Subcutaneous preadipocyte (primary cell): Measurements from ENCODE around the gene CKS1B. TPM values are rescaled to one million over a fixed set of nuclear protein-coding genes. Genes with fewer than 3 reads are reported as not detected.

Experiments used
- small RNA-seq: library from RNA; depleted of rRNA; stranded (forward); fragments of <200 nt; gene quantifications from one replicate; pipeline ENCODE3, GENCODE V24; 2012
- total RNA-seq: library from RNA; depleted of rRNA; stranded (reverse); fragments of >200 nt; gene quantifications from 2 replicates; pipeline ENCODE4 v1.2.3, GENCODE V29; 2012

The CKS1B gene
- total RNA-seq: 72.5 and 86.0 TPM in 2 replicates

GRCh38 chr1:154974102-154974807, at the start of gene CKS1B:
Gene CKS1B, plus strand, starts transcription at chr1:154974681. Its CDS starts 65 bp downstream, at chr1:154974746.

GRCh38 chr1:154936555-154937084, 37.9 kb upstream of the CKS1B start, which contains the start of gene PMVK:
Gene PMVK, minus strand, starts transcription at chr1:154936719. Its CDS starts 34 bp downstream, at chr1:154936685.

DNA sequence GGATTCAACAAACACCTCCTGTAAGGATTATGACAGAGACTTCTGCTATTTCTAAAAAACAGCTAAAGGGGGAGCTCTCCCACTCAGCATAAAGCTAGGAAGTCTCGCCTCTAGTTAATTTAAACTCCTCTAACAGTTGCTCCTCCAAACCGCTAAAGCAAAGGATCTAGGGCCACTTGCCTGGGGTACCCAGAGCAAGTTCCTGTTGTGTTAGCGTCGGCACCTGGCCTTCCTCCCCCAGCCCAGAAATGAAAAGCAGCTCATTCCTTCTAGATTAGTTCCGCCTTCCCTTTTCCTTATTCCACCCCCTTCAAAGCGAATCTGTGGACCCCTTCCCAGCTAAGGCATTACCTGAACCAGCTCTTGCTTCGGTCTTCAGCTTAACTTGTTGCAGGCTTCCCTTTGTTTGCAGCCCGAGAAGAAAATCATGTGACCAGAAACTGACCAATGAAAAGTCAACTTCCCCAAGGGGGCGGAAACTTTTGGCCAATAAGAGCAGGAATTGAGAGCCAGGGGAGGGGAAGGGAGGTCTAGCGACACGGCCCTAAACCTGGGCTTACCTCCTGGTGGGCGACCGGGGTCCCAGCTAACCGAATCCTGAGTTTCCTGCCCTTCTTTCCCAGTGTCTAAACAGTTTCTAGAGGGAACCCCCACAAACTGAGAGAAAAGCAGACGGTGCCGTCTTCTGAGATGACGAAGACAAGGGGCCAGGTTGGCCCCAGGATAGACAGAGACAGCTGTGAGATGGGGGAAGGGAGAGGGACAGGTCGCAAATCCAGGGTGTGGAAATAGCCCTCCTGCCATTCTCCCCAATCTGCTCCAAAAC, 18.6 kb upstream of the CKS1B start, which contains the start of gene PBXIP1:
Gene PBXIP1 (minus strand): TSS at position 382 of the 826 bp plus-strand sequence. CDS start 2,378 bp downstream, outside the sequence.

GRCh38 chr1:154961207-154962155, 13.0 kb upstream of the CKS1B start, which contains the start of gene PYGO2:
Gene PYGO2, minus strand, starts transcription at chr1:154961782. Its CDS starts 206 bp downstream, at chr1:154961576.

DNA sequence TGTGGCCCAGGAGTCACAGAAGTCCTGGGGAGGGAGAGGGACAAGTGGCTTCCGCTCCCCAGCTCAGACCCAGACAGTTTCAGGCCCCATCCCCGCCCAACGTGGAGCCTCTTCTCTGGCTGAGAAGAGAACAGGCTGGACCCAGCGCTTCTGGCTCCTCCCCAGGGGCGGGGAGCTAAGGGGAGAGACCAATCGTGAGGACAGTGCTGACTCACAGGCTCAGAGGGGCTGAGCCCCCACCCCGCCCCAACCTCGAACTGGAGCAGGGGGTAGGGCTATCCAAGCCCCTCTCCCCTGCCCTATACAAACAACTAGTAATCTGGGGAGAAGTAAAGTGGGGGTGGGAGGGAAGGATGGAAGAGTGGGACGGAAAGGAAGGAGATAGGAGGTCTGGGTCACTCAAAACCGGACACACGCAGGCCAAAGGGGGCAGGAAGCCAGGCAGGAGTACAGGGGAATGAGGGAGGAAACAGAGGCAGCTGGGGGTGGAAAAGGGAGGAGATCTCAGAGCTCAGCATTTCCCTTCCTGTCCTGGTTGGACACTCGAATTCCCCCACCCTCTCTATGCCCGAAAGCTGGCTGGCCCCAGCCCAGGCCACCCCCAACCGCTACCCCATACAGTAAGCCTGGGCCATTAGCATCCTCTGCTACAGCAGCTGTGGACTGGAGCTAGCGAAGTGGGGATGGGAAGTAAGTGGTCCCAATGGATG, 3.7 kb upstream of the CKS1B start, which contains the start of gene SHC1:
Gene SHC1 (minus strand): TSS at position 117 of the 710 bp plus-strand sequence. CDS start 221 bp downstream, outside the sequence.

GRCh38 chr1:154982897-154983648, 8.6 kb downstream of the CKS1B start, which contains the start of gene FLAD1:
Gene FLAD1, plus strand, starts transcription at chr1:154983344. Its CDS starts 351 bp downstream, at chr1:154983695.

DNA sequence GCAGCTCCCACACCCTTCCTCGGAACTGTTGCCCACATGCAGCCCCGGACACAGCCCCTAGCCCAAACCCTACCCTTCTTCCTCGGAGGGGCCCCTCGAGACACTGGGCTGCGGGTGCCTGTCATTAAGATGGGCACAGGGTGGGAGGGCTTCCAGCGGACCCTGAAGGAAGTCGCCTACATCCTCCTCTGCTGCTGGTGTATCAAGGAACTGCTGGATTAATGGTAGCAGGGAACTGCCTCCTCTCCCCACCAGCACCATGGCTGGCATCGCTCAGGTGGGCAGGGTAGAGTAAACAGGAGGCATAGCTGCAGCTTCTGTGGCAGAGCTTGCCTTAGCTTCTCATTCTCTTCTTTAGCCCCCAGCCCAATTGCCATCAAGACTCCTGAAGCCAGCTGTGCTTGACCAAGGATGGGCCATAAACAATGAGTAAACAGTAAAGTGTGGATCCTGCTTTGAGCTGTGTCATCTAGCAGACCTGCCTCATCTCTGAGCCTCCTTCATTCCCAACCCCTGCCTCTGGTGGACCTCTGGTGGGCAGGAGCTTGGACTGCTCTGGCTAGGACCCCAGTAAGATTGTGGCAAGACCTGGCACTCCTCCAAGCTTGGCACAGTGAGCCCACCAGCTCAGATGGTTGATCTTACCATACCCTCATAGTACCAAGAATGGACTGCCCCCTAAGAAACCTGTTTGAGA, 19.2 kb downstream of the CKS1B start, which contains the start of gene LENEP:
Gene LENEP (plus strand): TSS at position 15 of the 697 bp plus-strand sequence. CDS start 22 bp downstream, at position 37.

GRCh38 chr1:155002464-155003226, 28.2 kb downstream of the CKS1B start, which contains the start of gene ZBTB7B:
Gene ZBTB7B, plus strand, starts transcription at chr1:155002802. Its CDS starts 11,859 bp downstream, at chr1:155014661.

Small RNAs within 50 kb of the gene (small RNA-seq; reads per million reads assigned to genes)
- gene MIR4258: not detected
- not detected for gene RF00017

Other genes with a start within 250 kb of the CKS1B start
- under 0.01 TPM in 1 of 2 replicates, not detected in the other for gene KCNN3, start 104.4 kb upstream of the CKS1B start, total RNA-seq
- 6.8 and 8.1 TPM in 2 replicates for gene PMVK, start 38.0 kb upstream of the CKS1B start, total RNA-seq
- gene PBXIP1, start 18.6 kb upstream of the CKS1B start, total RNA-seq: 17.3 and 18.8 TPM in 2 replicates
- 12.5 and 14.7 TPM in 2 replicates for gene PYGO2, start 12.9 kb upstream of the CKS1B start, total RNA-seq
- 177 and 280 TPM in 2 replicates for gene SHC1, start 3.9 kb upstream of the CKS1B start, total RNA-seq
- gene FLAD1, start 8.7 kb downstream of the CKS1B start, total RNA-seq: 21.3 and 26.4 TPM in 2 replicates
- gene LENEP, start 18.9 kb downstream of the CKS1B start, total RNA-seq: not detected in 2 replicates
- gene ZBTB7B, start 28.1 kb downstream of the CKS1B start, total RNA-seq: 11.4 and 14.5 TPM in 2 replicates
- not detected in 2 replicates for gene DCST2, start 59.1 kb downstream of the CKS1B start, total RNA-seq
- gene DCST1, start 59.1 kb downstream of the CKS1B start, total RNA-seq: not detected in 2 replicates
- 99.2 and 126 TPM in 2 replicates for gene ADAM15, start 76.6 kb downstream of the CKS1B start, total RNA-seq
- gene EFNA4, start 89.1 kb downstream of the CKS1B start, total RNA-seq: 0.73 and 1.2 TPM in 2 replicates
- gene EFNA3, start 104.2 kb downstream of the CKS1B start, total RNA-seq: 0.39 and 0.73 TPM in 2 replicates
- gene EFNA1, start 153.2 kb downstream of the CKS1B start, total RNA-seq: 0.37 TPM in 1 of 2 replicates, not detected in the other
- gene SLC50A1, start 161.2 kb downstream of the CKS1B start, total RNA-seq: 26.8 and 30.1 TPM in 2 replicates
- 23.5 and 54.4 TPM in 2 replicates for gene DPM3, start 165.8 kb downstream of the CKS1B start, total RNA-seq
- 83.9 and 140 TPM in 2 replicates for gene KRTCAP2, start 198.6 kb downstream of the CKS1B start, total RNA-seq
- gene TRIM46, start 199.2 kb downstream of the CKS1B start, total RNA-seq: 2.9 and 3.3 TPM in 2 replicates
- gene THBS3, start 233.2 kb downstream of the CKS1B start, total RNA-seq: 9.2 and 14.7 TPM in 2 replicates
- gene MTX1, start 234.0 kb downstream of the CKS1B start, total RNA-seq: 40.7 and 50.7 TPM in 2 replicates